Liver (tissue), 9 donors: ENCODE data around the gene INPP5K. TPM values are rescaled to one million over a fixed set of nuclear protein-coding genes. Genes with fewer than 3 reads are reported as not detected.

Experiments used
- DNase-seq: peaks from one replicate; pipeline ENCODE4 v3.0.0-alpha.2; 2017; ENCODE audit warnings: low spot score
- H3K27ac ChIP-seq, 2 donors: one replicate each; pipeline ENCODE4 v1.7.0; 2013; ENCODE audit warnings: inconsistent platforms in 2 of 2, low read length in 2 of 2, control low read depth in 1 of 2, low read depth in 1 of 2, mild to moderate bottlenecking in 1 of 2
- H3K27me3 ChIP-seq, 4 donors: one replicate each; pipeline versions ENCODE4 v1.6.1 to v1.7.0; 2013; ENCODE audit warnings: low read length in 3 of 4, inconsistent platforms in 1 of 4, mild to moderate bottlenecking in 1 of 4, moderate library complexity in 1 of 4; ENCODE audit not compliant: control insufficient read depth in 4 of 4, insufficient read depth in 4 of 4
- H3K36me3 ChIP-seq, 4 donors: one replicate each; pipeline versions ENCODE4 v1.6.1 to v1.7.0; 2013; ENCODE audit warnings: low read length in 3 of 4, mild to moderate bottlenecking in 3 of 4, low read depth in 1 of 4, moderate library complexity in 1 of 4; ENCODE audit not compliant: control insufficient read depth in 4 of 4, insufficient read depth in 3 of 4
- H3K4me1 ChIP-seq, 4 donors: one replicate each; pipeline versions ENCODE4 v1.6.1 to v1.7.0; 2013; ENCODE audit warnings: low read length in 3 of 4, mild to moderate bottlenecking in 3 of 4, moderate library complexity in 1 of 4; ENCODE audit not compliant: control insufficient read depth in 4 of 4, insufficient read depth in 4 of 4
- H3K4me3 ChIP-seq, 3 donors: one replicate each; pipeline versions ENCODE4 v1.6.1 to v1.7.0; 2013; ENCODE audit warnings: low read length in 3 of 3, control low read depth in 1 of 3, low read depth in 1 of 3, mild to moderate bottlenecking in 1 of 3
- H3K9ac ChIP-seq, 2 donors: one replicate each; pipeline ENCODE4 v1.7.0; 2013; ENCODE audit warnings: low read length in 2 of 2, mild to moderate bottlenecking in 2 of 2, moderate library complexity in 2 of 2, control low read depth in 1 of 2, low read depth in 1 of 2
- H3K9me3 ChIP-seq, 4 donors: one replicate each; pipeline versions ENCODE4 v1.6.1 to v1.7.0; 2013; ENCODE audit warnings: low read length in 3 of 4; ENCODE audit not compliant: control insufficient read depth in 4 of 4
- EGR1 ChIP-seq, 2 donors: IDR thresholded peaks; 2 replicates each; pipeline ENCODE4 v1.6.1; 2016 to 2018; ENCODE audit warnings: antibody characterized with exemption in 2 of 2, low read depth in 2 of 2
- FOXA1 ChIP-seq: IDR thresholded peaks from 2 replicates; pipeline ENCODE4 v1.6.1; 2016; ENCODE audit warnings: antibody characterized with exemption
- FOXA2 ChIP-seq: IDR thresholded peaks from 2 replicates; pipeline ENCODE4 v1.6.1; 2016; ENCODE audit warnings: antibody characterized with exemption
- GABPA ChIP-seq, 2 donors: IDR thresholded peaks in 1 of 2; conservative IDR thresholded peaks in 1 of 2; 2 replicates each; pipeline ENCODE4 v1.6.1; 2016; ENCODE audit warnings: antibody characterized with exemption in 2 of 2, mild to moderate bottlenecking in 1 of 2, moderate library complexity in 1 of 2
- HNF4A ChIP-seq, 2 donors: conservative IDR thresholded peaks; 2 replicates each; pipeline ENCODE4 v1.6.1; 2016; ENCODE audit warnings: antibody characterized with exemption in 2 of 2, mild to moderate bottlenecking in 2 of 2
- HNF4G ChIP-seq: IDR thresholded peaks from 2 replicates; pipeline ENCODE4 v1.6.1; 2016; ENCODE audit warnings: antibody characterized with exemption
- JUND ChIP-seq, 2 donors: IDR thresholded peaks; 2 replicates each; pipeline ENCODE4 v1.6.1; 2016; ENCODE audit warnings: antibody characterized with exemption in 2 of 2
- NR2F2 ChIP-seq: IDR thresholded peaks from 2 replicates; pipeline ENCODE4 v1.6.1; 2016; ENCODE audit warnings: antibody characterized with exemption
- RAD21 ChIP-seq, 2 donors: IDR thresholded peaks; 2 replicates each; pipeline ENCODE4 v1.6.1; 2016; ENCODE audit warnings: antibody characterized with exemption in 2 of 2, mild to moderate bottlenecking in 2 of 2
- RXRA ChIP-seq, 2 donors: IDR thresholded peaks; 2 replicates each; pipeline ENCODE4 v1.6.1; 2017 to 2018; ENCODE audit warnings: antibody characterized with exemption in 2 of 2, mild to moderate bottlenecking in 1 of 2
- SP1 ChIP-seq: IDR thresholded peaks from 2 replicates; pipeline ENCODE4 v1.6.1; 2018; ENCODE audit warnings: antibody characterized with exemption, mild to moderate bottlenecking
- TAF1 ChIP-seq: conservative IDR thresholded peaks from 2 replicates; pipeline ENCODE4 v1.6.1; 2016; ENCODE audit warnings: antibody characterized with exemption, mild to moderate bottlenecking
- YY1 ChIP-seq: IDR thresholded peaks from 2 replicates; pipeline ENCODE4 v1.6.1; 2016; ENCODE audit warnings: antibody characterized with exemption, mild to moderate bottlenecking
- WGBS: extraction: QIAGEN DNeasy Blood & Tissue Kit; methylation state at CpG from one replicate; pipeline ENCODE4 v1.1.7; 2013; 5-methylcytosine and 5-hydroxymethylcytosine counted together
- polyA plus RNA-seq, 2 donors: library from polyadenylated mRNA; stranded (reverse) in 1 of 2; unstranded in 1 of 2; fragments of 200-250 nt in 1 of 2; fragments of >200 nt in 1 of 2; fragmentation: Nextera tagmentation in 1 of 2; extraction: Ambion mirVana in 1 of 2; gene quantifications; one replicate each; pipeline versions ENCODE4 v1.2.1 to v1.2.3, GENCODE V29; 2013 to 2015
- total RNA-seq, 2 donors: library from RNA; depleted of rRNA; stranded (reverse); fragments of >200 nt; gene quantifications; one replicate each; pipeline ENCODE4 v1.2.3, GENCODE V29; 2014
- TF ChIP-seq, protein P1 (sequence below): fragments of 150-350 bp; IDR thresholded peaks from 2 replicates; pipeline ENCODE4 v1.5.1; 2017; ENCODE audit warnings: improper control_type of control experiment, low read depth, low read length; ENCODE audit not compliant: missing input control
- TF ChIP-seq, protein P2 (sequence below): IDR thresholded peaks from 2 replicates; pipeline ENCODE4 v1.6.1; 2016; ENCODE audit warnings: antibody characterized with exemption
- TF ChIP-seq, protein P3 (sequence below): IDR thresholded peaks from 2 replicates; pipeline ENCODE4 v1.6.1; 2016; ENCODE audit warnings: antibody characterized with exemption
- TF ChIP-seq, protein P4 (sequence below): IDR thresholded peaks from 2 replicates; pipeline ENCODE4 v1.6.1; 2016; ENCODE audit warnings: antibody characterized with exemption
- TF ChIP-seq, protein P5 (sequence below): IDR thresholded peaks from 2 replicates; pipeline ENCODE4 v1.6.1; 2016; ENCODE audit warnings: antibody characterized with exemption, mild to moderate bottlenecking
- donor health status: healthy.
- donor health status: healthy.
- donor health status: healthy.
- donor health status: healthy.
- donor health status: healthy.

INPP5K gene
- total RNA-seq (10 to 100 TPM; 19.2 to 47.1 TPM), polyA plus RNA-seq (10 to 100 TPM in 1 of 2 donors, 1 to 10 TPM in 1; 9.9 to 12.5 TPM)

DNA sequence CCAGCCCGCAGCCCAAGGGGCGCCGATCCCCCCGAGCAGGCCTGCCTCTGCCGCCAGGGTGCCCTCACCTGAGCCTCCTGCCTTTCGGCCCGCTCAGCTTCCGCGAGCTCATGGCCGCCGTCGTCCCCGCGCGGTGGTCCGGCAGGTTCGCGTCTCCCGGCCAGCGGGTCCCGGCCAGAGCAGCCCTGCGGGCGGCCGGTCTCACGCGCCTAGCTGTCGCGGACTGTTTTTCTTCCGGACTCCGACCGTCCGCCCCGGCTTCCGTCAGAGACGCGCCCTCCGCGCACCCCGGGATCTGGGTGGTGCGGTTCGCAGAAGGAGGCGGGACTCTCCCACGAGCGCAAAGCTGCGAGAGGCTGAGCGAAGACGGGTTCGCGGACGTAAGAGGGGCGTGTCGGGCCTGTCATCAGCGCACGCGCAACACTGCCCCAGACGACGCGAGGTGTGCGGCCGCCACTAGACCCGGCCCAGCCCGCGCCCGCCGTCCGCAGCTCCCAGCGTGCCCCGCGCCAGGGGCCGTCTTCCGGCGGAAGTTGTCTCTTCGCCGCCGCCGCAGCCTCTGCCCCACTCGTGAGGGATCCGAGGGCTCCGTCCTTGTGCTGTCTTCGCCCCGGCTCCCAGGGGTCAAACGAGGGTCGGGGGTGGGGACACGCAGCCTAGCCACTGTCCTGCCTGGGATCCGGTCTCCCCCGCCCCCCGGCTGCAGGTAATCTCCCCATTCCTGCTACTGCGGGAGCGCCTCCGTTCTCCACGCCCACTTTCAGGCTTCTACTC is at the start of gene INPP5K:
Gene INPP5K (minus strand): TSS at position 225 of the 774 bp plus-strand sequence. CDS start 113 bp downstream, at position 112.
- TF ChIP-seq, protein P1, sequence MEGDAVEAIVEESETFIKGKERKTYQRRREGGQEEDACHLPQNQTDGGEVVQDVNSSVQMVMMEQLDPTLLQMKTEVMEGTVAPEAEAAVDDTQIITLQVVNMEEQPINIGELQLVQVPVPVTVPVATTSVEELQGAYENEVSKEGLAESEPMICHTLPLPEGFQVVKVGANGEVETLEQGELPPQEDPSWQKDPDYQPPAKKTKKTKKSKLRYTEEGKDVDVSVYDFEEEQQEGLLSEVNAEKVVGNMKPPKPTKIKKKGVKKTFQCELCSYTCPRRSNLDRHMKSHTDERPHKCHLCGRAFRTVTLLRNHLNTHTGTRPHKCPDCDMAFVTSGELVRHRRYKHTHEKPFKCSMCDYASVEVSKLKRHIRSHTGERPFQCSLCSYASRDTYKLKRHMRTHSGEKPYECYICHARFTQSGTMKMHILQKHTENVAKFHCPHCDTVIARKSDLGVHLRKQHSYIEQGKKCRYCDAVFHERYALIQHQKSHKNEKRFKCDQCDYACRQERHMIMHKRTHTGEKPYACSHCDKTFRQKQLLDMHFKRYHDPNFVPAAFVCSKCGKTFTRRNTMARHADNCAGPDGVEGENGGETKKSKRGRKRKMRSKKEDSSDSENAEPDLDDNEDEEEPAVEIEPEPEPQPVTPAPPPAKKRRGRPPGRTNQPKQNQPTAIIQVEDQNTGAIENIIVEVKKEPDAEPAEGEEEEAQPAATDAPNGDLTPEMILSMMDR = no peak
- TF ChIP-seq, protein P2, sequence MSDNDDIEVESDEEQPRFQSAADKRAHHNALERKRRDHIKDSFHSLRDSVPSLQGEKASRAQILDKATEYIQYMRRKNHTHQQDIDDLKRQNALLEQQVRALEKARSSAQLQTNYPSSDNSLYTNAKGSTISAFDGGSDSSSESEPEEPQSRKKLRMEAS = peak; percentile 45
- peak in 1 of 2 donors; percentile 20 for TF ChIP-seq EGR1 (IDR thresholded peaks at IDR 0.05; ENCODE audit: low read depth in 2 of 2)
- TF ChIP-seq, protein P3, sequence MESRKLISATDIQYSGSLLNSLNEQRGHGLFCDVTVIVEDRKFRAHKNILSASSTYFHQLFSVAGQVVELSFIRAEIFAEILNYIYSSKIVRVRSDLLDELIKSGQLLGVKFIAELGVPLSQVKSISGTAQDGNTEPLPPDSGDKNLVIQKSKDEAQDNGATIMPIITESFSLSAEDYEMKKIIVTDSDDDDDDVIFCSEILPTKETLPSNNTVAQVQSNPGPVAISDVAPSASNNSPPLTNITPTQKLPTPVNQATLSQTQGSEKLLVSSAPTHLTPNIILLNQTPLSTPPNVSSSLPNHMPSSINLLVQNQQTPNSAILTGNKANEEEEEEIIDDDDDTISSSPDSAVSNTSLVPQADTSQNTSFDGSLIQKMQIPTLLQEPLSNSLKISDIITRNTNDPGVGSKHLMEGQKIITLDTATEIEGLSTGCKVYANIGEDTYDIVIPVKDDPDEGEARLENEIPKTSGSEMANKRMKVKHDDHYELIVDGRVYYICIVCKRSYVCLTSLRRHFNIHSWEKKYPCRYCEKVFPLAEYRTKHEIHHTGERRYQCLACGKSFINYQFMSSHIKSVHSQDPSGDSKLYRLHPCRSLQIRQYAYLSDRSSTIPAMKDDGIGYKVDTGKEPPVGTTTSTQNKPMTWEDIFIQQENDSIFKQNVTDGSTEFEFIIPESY = peak; percentile 84
- peak; percentile 61 for TF ChIP-seq SP1
- TF ChIP-seq HNF4G = no peak
- TF ChIP-seq YY1 = peak; percentile 55
- TF ChIP-seq RAD21 (IDR thresholded peaks at IDR 0.05) = peak; percentile 42 to 66
- no peak for TF ChIP-seq FOXA1
- TF ChIP-seq GABPA (IDR thresholded peaks at IDR 0.05 in 1 of 2, conservative IDR thresholded peaks at IDR 0.05 in 1 of 2) = peak; percentile 79 to 96
- no peak for TF ChIP-seq HNF4A (conservative IDR thresholded peaks at IDR 0.05)
- no peak for TF ChIP-seq FOXA2
- TF ChIP-seq NR2F2 = no peak
- TF ChIP-seq JUND (IDR thresholded peaks at IDR 0.05) = no peak
- no peak for TF ChIP-seq TAF1
- TF ChIP-seq, protein P4, sequence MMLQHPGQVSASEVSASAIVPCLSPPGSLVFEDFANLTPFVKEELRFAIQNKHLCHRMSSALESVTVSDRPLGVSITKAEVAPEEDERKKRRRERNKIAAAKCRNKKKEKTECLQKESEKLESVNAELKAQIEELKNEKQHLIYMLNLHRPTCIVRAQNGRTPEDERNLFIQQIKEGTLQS = no peak
- TF ChIP-seq, protein P5, sequence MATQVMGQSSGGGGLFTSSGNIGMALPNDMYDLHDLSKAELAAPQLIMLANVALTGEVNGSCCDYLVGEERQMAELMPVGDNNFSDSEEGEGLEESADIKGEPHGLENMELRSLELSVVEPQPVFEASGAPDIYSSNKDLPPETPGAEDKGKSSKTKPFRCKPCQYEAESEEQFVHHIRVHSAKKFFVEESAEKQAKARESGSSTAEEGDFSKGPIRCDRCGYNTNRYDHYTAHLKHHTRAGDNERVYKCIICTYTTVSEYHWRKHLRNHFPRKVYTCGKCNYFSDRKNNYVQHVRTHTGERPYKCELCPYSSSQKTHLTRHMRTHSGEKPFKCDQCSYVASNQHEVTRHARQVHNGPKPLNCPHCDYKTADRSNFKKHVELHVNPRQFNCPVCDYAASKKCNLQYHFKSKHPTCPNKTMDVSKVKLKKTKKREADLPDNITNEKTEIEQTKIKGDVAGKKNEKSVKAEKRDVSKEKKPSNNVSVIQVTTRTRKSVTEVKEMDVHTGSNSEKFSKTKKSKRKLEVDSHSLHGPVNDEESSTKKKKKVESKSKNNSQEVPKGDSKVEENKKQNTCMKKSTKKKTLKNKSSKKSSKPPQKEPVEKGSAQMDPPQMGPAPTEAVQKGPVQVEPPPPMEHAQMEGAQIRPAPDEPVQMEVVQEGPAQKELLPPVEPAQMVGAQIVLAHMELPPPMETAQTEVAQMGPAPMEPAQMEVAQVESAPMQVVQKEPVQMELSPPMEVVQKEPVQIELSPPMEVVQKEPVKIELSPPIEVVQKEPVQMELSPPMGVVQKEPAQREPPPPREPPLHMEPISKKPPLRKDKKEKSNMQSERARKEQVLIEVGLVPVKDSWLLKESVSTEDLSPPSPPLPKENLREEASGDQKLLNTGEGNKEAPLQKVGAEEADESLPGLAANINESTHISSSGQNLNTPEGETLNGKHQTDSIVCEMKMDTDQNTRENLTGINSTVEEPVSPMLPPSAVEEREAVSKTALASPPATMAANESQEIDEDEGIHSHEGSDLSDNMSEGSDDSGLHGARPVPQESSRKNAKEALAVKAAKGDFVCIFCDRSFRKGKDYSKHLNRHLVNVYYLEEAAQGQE = no peak
- peak; percentile 20 to 46 for TF ChIP-seq RXRA (IDR thresholded peaks at IDR 0.05)
- peaks cover 2 to 13% (median 8%) of the 10 kb centered on the region in 4 donors for H3K36me3 ChIP-seq
- under 1% methylated on average over 91 of the region's 91 CpGs for WGBS
- H3K27ac ChIP-seq = peak within 1 kb of the TSS; percentile 80 to 88
- peak within 1 kb of the TSS; percentile 90 to 99 (median 93) for H3K4me3 ChIP-seq
- DNase-seq = peak; percentile 97
- H3K4me1 ChIP-seq = peaks cover 3 to 23% (median 14%) of the 10 kb centered on the region in 4 donors
- no peaks in the 10 kb centered on the region for H3K9me3 ChIP-seq
- H3K9ac ChIP-seq = peak within 1 kb of the TSS; percentile 81 to 88
- H3K27me3 ChIP-seq = no peaks in the 10 kb centered on the region
